Hematopoietic multipotent progenitor cell treated with erythropoietin and hydrocortisone succinate and interleukin-3 and kit ligand, for 6 days (in vitro differentiated cells): ENCODE measurements around the gene MORN1.

ENCODE experiments used
- DNase-seq: peaks from one replicate; pipeline ENCODE4 v3.0.0-alpha.2; 2015

The MORN1 gene

DNA sequence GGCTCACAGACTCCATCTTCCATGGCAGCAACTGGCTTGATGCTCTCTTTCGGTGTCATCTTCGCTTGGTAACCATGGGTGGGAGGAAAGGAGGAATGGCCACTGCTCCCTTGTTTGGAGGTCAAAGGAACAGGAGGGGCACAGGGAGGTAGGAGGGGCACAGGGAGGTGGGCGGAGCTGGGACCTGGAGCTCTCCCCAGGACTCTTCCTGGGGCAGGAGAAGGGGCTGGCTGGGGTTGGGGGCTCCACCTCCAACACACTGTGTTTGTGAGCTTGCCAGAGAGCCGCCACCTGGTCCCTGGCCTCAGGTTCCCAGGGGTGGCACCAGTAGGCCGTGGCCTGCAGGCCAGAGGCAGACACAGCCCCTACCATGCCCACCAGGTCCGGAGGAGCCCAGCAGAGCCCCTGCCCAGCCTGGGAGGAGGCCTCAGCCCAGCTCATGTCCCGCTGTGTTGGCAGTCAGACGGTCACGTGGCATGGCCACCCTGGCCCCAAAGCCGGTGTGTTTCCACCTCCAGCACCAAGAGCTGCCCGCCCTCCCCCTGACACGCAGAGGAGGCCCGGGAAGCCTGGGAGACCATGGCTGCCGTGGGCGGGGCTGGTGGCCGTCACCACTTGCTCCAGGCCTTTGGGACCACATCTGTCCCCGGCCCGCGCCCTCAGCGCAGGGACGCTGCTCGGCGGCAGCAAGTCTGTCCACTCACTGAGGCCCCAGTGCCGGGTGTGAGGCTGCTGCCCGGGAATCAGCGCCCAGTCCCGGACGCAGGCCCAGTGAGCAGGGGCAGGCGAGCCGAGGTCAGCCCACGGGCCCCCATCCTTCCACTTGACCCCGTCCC lies 73.9 kb downstream of the MORN1 start:
- DNase-seq: no peak

DNA sequence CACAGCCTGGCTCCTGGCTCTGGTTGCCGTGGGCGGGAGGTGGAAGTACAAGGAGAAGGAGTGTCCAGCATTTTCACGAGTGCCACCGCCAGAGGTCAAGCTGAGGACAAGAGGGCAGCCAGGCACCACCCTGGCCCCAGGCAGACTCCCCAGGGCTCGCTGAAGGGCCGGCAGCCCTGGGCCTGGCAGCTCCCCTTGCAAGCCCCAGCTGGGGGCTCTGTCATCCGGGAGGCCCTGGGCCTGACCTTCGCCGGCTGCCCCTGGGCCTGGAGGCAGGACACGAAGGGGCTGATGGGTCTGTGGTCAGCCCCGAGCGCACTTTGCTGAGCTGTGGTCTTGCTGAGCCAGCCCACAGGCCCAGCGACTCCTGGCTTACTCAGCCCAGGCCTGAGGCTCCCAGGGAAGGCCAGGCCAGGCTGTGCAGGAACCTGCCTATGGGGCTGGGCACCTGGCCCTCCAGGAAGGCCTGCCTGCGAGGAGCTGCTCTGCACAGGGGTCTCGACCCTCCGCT lies 74.8 kb downstream of the MORN1 start:
- no peak for DNase-seq

DNA sequence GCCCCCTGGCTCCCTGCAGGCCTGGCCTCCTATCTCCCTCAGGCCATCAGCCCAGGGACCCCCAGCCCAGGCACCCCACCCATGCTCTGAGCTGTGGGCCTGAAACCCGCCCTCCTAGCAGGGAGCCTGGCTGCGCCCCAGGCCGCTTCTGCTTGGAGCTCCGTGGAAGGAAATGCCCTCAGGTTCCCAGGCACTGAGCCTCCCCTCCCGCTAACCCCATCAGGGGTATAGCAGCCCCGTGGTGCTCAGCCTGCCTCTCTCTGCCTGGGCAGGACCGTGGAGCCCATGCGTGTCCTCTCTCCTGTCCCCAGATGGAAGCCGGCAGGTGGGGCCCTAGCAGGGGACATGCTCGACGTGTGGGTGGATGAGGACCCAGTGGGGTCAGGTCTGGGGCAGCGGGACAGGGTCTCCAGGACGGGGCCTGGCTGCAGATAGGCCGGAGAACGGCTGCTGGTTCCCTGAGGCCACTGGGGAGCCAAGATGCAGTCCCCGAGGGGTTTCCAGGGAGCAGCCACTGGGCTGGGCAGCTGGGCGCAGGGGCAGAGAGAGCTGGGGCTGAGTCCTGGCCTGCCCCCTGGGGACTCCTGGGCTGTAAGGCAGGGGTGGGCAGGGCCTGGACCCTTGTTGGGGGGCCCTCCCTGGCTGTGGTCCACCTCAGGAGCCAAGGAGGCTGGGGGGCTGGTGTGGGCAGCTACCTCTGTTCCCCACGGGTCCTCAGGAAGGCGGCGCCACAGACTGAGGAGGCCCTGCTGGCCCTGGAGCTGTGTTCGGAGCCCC lies 75.5 kb downstream of the MORN1 start:
- no peak for DNase-seq

DNA sequence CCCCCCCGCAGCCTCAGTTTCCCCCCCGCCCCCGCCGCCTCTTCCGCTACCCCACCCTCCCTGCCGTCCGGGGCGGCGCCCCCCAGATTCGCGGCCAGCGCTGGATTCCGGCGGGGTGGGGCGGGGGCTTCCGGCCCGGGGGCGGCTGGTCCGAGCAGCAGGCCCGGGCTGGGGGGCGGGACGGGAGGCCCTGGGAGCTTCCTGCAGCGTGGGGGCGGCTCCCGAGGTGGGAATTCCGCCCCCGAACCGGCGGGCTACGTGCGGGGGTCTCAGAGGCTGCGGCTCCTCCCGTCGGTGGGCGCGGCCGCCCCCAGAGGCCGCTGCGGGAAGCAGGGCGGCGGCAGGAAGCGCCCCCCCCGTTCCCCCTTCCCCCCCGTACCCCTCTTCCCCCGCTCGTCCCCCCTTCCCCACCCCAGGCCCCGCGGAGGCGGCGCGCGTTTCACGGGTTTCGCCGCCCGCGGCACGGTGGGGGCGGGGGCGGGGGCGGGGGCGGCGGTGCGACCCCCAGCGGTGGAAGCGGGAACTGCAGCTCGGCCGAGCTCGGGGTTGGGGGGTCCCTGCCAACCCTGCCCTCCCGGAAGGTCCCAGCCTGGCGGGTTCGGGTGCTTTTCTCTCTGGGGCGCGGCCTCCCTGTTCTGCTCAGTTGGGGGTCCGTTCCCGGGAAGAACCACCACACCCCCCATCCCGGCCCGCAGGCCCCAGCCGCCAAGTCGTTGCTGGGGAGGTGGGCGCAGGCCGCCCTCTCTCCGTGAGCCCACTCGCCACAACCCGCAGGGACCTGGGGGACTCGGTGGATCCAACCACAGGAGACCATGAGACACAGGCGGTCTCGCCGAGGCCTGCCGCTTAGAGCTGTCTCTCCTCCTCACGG lies 76.3 kb downstream of the MORN1 start:
- peak; percentile 27 for DNase-seq

DNA sequence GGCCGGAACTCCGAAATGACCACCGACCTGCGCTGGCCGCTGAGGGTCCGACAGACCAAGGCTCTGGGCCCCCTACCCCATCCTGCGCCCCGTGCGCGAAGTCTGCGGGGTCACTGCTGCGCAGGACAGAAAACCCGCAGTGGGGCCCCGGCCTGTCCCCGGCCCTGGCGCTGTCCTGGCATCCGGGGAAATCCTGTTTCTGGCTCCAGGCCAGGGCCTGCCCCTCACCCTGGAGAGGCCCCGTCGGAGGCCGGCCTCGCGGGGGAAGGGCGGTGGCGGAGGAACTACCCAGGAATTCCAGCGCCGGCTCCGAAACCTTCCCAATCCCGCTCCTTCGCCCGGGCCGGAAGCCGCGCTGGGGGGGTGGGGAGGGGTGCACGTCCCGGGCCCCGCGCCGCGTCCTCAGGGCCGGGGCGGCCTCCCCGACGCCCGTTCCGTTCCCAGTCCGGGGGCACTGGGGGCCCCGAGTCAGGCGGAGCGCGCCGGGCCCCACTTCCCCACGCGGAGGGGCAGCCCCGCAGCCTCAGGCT lies 77.0 kb downstream of the MORN1 start:
- DNase-seq: peak; percentile 34

DNA sequence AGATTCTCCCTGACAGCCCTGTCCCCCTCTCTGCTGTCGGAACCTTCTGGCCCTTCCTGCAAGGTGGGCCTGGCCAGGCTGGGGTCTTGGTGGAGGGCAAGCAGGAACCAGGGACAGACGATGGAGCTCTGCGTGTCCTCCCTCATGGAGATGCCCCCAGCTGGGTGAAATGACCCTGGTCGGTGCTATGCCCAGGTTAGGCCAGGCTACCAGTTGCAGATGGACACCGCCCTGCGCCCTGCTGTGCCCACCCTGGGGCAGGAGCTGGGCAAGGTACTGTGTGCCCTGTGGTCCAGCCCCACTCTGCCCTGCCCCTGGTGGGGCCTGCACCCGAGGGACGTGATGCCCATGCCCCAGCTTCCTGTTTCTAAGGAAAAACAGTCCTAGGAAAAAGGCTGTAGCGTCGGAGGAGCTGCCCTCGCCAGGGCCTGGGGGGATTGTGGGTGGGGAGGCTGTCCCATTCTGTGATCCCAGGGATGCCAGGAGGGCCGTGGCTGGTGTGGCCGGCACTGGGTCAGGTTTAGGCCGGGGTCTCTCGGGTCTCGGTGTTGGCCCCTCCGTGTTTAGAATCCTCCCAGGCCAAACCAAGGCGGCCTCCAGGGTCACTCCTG lies 77.6 kb downstream of the MORN1 start:
- DNase-seq: no peak

DNA sequence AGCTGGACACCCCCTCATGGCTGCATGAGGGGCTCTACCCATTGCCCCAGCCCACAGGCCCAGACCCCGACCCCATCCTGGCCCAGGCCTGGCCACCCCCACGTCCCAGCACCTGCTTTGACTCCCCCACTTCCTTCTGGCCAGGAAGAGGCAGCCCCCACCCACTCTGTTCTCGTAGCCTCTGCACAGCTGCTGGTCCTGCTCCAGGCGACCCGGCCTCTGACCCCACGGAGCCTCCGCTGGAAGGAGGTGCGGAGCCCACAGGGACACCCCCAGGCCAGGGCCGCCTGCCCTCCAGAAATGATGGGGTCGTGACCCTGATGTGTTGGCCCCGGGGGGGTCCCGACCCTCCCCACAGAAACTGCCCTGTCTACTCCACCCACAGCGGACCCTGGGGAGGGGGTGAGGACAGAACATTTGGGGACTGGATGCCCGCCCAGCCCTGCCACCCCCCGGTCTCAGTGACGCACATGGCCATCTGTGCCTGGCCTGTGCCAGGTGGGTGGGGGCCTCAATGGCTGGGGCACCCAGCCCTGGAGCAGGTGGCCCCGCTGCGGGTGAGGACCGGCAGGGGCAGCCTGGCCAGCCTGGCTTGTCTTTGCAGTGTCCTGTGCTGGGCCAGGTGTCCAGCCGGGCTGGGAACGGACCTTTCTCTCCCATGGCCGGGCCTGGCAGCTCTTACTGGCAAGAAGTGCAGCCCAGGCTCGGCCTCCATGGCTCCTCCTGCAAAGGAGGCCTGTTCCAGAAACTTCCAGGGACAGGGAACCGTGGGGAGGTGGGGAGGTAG lies 78.6 kb downstream of the MORN1 start:
- no peak for DNase-seq

DNA sequence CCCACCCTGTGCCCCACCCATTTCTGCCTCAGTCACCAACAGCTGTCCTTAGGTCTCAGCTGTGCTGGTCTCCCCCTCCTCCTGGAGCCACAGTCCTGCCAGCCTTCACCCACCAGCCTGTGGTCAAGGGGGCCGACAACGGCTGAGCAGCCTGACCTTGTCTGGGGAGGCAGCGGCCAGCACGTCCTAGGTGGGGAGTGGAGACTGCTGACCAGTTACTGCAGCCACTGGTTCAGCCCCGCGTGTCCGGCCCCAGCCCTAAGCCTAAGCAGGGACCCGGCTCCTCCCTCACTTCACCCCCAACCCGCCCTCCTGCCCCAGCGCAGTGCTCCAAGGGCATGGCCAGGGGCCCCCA lies 79.2 kb downstream of the MORN1 start:
- DNase-seq: no peak

DNA sequence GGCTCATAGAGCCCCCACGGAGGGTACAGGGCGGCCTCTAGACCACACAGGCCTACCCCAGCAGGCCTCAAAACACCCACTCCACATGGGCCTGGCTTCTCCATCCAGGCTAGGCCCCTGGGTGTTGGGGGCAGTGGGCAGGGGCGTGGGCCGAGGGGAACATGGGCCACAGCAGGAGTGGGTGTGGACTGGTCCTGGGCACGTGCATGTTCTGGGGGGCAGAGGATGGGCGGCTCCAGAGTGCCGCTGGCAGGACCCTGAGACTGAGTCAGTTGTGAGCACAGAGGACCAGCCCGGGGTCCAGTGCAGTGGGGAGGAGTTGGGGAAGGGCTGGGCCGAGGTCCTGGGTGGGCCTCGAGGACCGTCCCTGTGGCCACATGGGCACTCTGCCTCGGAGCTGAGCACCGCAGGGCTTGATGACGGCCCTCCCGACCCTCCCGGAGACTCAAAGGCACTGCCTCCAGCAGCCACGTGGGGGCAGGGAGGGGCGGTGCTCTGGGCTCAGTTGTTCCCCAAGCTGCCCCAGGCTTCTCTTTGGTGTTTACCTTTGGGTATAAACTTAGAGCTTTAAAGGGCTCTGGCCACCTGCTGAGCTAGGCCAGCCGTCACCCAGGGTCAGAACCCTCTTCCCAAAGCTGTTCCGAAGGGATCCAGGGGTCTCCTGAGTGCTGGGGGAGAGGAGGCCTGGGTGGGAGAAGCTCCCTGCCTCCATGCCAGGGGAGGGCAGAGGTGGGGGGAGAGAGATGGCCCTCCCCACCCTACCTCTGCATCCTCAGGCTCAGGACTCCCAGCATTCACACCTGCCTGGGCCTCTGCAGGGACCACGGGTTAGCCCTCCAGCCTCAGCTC lies 79.9 kb downstream of the MORN1 start:
- peak; percentile 87 for DNase-seq

DNA sequence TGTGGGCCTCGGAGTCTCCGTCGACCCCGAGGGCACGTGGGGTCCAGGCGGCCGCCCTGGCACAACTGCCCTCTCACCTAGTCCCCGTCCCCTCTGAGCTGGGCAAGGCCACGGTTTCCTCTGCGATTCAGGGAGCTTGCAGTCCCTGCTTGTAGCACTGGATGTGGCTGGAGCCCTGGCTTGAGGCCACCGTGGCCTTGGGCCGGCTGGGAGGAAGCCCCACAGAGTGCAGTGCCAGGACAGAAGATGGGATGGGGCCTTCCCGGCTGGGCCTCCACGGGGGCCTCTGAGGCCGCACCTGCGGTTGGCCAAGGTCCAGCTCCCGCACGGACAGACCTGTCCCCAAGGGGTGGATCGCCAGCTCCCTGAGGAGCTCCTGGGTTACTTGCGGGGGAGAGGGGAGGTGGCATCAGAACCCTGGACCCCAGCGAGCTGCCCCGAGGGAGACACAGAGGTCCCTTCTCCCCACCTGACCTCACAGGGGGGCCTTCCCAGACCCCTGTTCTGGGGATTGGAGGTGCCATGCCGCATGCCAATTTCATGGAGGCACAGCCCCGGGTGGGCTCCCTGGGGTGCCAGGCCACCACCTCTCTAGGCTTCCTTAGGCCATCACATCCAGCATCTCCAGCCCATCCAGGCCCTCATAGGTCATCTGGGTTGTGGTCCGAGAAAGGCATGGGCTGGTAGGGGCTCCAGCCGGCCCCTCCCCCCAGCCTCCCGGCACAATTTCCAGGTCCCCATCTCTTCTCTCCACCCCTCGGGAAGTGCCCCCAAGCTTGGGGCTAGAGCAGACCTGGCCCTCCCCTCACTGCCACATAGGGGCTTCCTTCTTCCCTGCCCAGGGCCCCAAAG lies 80.8 kb downstream of the MORN1 start:
- DNase-seq: no peak

DNA sequence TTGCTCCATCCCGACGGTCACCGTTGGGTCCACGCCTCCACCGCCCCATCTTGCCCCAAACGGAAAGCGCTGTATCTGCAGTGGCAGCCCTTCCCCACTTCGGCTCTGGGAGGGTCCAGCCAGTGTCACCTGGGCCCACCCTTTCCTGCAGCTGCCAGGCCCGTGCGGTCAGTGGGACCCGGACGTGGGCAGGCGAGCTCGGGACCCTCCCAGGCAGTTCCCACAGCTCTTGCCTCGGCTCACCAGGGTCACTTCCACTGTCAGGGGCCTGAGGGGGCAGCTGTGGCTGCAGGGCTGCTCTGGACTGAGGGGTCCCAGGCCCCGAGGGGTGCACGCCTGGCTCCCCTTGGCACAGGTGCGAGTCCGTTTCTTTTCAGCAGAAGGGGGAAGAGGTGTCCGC lies 82.5 kb downstream of the MORN1 start:
- no peak for DNase-seq

DNA sequence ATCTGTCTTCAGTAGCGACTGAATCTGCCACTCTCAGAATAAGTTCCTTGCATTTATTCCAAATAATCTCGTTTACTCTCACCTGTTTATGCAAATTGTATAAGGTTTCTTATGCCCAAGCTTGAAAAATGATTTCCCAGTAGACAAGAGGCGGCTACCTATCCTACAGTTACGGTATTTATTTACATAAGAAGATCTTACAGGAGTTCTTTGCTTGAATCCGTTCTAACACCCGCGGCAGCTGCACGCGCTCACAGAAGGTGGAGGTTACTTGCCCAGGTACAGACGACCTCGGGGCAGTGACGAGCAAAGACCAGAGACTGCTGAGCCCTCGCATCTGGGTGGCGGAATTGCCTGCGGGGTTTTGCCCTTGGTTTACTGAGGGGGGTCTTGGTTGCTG lies 83.4 kb downstream of the MORN1 start:
- no peak for DNase-seq

DNA sequence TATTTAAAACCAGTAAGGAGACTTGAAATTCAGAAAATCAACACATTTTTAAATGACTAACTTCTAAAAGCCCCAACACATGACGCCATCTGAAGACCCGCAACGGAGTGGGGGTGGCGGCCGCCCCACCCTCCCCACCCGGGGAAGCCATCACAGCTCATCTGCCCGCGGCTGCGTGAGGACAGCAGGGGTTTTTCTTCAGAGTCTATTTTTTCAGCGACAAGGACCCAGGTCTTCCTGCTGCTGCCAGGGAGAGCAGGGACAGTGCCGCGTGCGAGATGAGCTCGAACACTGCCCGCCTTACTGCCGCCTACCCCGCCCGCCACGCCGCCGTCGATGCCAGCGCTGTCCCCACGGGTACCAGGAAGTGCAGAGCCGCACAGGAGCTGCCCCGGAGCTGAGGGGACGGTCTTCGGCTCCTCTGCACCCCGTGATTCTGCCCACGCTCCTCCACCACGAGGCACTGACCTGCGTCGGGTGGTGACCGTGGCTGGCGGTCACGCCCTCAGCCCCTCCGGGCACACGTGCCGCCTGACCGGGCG lies 84.2 kb downstream of the MORN1 start:
- no peak for DNase-seq

DNA sequence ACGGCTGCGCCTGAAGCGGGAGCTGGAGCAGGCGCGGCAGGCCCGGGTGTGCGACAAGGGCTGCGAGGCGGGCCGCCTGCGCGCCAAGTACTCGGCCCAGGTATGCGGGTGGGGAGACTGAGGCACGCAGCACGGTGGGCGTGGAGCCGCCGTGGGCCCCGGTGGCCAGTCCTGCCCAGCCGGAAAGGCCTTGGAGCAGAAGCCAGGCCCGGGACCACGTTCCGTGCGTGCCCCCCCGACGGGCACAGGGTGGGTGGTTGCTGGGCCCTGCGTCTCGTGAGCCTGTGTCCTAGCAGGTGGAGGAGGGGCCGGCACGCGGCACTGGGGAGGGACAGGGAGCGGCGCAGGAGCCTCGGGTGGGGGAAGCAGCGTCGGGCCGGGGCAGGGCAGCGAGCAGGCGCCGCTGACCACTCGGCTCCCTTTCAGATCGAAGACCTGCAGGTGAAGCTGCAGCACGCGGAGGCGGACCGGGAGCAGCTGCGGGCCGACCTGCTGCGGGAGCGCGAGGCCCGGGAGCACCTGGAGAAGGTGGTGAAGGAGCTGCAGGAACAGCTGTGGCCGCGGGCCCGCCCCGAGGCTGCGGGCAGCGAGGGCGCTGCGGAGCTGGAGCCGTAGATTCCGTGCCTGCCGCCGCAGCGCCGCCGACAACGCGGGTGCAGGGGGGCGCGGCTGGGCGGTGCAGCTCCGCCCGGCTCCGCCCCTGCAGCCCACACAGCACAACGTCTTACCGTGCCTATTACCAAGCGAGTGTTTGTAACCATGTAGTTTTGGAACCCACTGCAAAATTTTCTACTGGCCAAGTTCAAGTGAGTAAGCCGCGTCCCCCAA lies 85.0 kb downstream of the MORN1 start:
- no peak for DNase-seq

DNA sequence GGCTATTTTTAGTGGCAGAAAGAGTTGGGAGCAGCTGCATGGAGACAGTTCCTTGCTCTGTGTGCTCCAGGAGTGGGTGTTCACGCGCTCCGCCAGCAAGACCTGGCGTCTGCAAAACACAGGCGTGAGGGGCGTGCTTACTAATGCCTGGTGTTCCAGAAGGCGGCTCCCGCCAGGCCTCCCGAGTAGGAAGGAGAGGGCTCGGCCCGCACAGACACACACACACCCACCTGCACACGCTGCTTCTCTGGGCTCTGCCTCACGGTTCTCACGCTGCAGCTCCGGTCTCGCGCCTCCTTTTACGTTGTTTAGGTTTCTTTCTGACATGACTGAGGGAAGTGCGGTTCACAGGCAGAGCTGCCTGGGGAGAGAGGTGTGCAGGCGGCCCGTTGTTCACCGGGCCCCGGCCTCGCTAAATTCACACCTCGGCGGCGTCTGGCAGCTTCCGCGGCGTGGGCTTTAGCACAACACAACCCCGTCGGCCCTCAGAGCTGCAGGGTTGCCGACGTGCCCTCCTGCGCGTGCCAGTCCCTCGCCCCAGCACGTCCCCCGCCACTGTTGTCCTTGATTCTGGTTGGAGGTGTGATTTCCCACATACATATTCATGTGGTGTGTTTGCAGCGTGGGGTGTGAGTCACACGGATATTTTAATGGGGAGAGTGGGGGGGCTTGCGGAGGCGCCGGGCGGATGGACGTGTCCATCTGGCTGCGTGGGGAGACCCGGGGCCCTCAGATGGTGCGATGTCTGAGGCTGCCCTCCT lies 86.3 kb downstream of the MORN1 start:
- DNase-seq: no peak

DNA sequence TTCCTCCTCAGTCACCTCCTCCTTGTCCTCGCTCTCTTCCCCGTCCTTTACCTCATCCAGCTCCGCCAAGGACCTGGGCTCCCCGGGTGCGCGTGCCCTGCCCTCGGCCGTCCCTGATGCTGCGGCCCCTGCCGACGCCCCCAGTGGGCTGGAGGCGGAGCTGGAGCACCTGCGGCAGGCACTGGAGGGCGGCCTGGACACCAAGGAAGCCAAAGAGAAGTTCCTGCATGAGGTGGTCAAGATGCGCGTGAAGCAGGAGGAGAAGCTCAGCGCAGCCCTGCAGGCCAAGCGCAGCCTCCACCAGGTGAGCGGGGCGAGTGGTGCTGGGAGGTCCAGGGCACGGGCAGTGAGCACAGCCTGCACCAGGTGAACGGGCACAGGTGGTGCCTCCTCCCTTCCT lies 87.1 kb downstream of the MORN1 start:
- DNase-seq: no peak

DNA sequence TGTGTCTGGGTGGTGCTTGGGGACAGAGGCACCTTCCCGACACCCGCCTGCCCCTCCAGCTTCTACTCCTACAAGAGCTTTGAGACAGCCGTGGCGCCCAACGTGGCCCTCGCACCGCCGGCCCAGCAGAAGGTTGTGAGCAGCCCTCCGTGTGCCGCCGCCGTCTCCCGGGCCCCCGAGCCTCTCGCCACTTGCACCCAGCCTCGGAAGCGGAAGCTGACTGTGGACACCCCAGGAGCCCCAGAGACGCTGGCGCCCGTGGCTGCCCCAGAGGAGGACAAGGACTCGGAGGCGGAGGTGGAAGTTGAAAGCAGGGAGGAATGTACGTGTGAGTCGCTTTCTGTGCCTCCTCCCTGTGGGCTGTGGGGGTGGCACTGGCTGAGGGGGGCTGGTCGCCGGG lies 87.6 kb downstream of the MORN1 start:
- DNase-seq: no peak
